H1 (cell line): Measurements from ENCODE around the gene GNAT2. TPM values are rescaled to one million over a fixed set of nuclear protein-coding genes. Genes with fewer than 3 reads are reported as not detected.
A peak's percentile ranks its signal among the peaks of the same experiment; 100 is the strongest.

ENCODE experiments used
- CTCF ChIA-PET: fragments of 300-600 bp; sonication (Branson Sonifier 250); formaldehyde crosslinking; loops from one replicate; lab custom pipeline; 2021; ENCODE audit not compliant: partially characterized antibody; lab: Charles Lee
- POLR2A ChIA-PET: fragments of 300-600 bp; sonication (Branson Sonifier 250); formaldehyde crosslinking; loops from one replicate; lab custom pipeline; 2021; ENCODE audit warnings: inconsistent platforms; ENCODE audit not compliant: partially characterized antibody; lab: Charles Lee
- DNase-seq, 2 experiments: peaks; one replicate each; pipeline versions ENCODE4 v3.0.0 to v3.0.0-alpha.2; 2010 to 2022; ENCODE audit warnings: low spot score in 2 of 2, low read depth in 1 of 2, mixed read lengths in 1 of 2
- FAIRE-seq: peaks from 2 replicates; lab custom pipeline; 2011; peaks lifted over from hg19 to GRCh38; lab: Jason Lieb, UNC
- H2AFZ ChIP-seq: 2 replicates; pipeline ENCODE4 v1.8.1; 2012; ENCODE audit warnings: low read length, inconsistent platforms
- H2AK5ac ChIP-seq: 2 replicates; pipeline ENCODE4 v1.6.1; 2013; ENCODE audit warnings: low read depth, low read length
- H2BK120ac ChIP-seq: replicated peaks from 2 replicates; pipeline ENCODE3; 2013; ENCODE audit warnings: low read depth, low read length, inconsistent platforms
- H2BK12ac ChIP-seq: 2 replicates; pipeline ENCODE4 v1.6.1; 2013; ENCODE audit warnings: low read depth, low read length
- H2BK15ac ChIP-seq: 2 replicates; pipeline ENCODE4 v1.6.1; 2013; ENCODE audit warnings: low read length
- H2BK20ac ChIP-seq: 2 replicates; pipeline ENCODE4 v1.6.1; 2013; ENCODE audit warnings: low read length
- H2BK5ac ChIP-seq: 2 replicates; pipeline ENCODE4 v1.6.1; 2013; ENCODE audit warnings: low read depth, low read length
- H3K14ac ChIP-seq: 2 replicates; pipeline ENCODE4 v1.6.1; 2013; ENCODE audit warnings: inconsistent platforms; ENCODE audit not compliant: insufficient read length
- H3K18ac ChIP-seq: 2 replicates; pipeline ENCODE4 v1.6.1; 2013; ENCODE audit warnings: low read length; ENCODE audit errors: extremely low read depth
- H3K23ac ChIP-seq: 2 replicates; pipeline ENCODE4 v1.6.1; 2013; ENCODE audit warnings: inconsistent platforms; ENCODE audit not compliant: insufficient read length
- H3K23me2 ChIP-seq: 2 replicates; pipeline ENCODE4 v1.6.1; 2013; ENCODE audit warnings: low read depth, low read length
- H3K27ac ChIP-seq: 2 replicates; pipeline ENCODE4 v1.6.1; 2011; ENCODE audit warnings: low read depth, low read length, inconsistent platforms
- H3K27me3 ChIP-seq, 4 experiments: replicated peaks in 1 of 4; 1 replicate in 1 of 4; 2 replicates in 3 of 4; pipeline versions ENCODE4 v1.6.1 to v1.8.1; 2011 to 2013; ENCODE audit warnings: low read length in 3 of 4, mild to moderate bottlenecking in 3 of 4, inconsistent platforms in 2 of 4, mixed read lengths in 2 of 4, moderate library complexity in 1 of 4; ENCODE audit not compliant: control insufficient read depth in 3 of 4, insufficient read depth in 3 of 4; ENCODE audit errors: extremely low read depth in 1 of 4
- H3K36me3 ChIP-seq, 4 experiments: 2 replicates each; pipeline versions ENCODE4 v1.6.1 to v1.8.1; 2011 to 2013; ENCODE audit warnings: mild to moderate bottlenecking in 4 of 4, low read length in 3 of 4, moderate library complexity in 2 of 4, control low read depth in 1 of 4, inconsistent platforms in 1 of 4; ENCODE audit not compliant: insufficient read depth in 4 of 4, control insufficient read depth in 2 of 4
- H3K4ac ChIP-seq: replicated peaks from 2 replicates; pipeline ENCODE3; 2013; ENCODE audit warnings: low read length, low read depth, mixed read lengths, inconsistent platforms; ENCODE audit not compliant: insufficient read length
- H3K4me1 ChIP-seq, 4 experiments: replicated peaks in 1 of 4; 1 replicate in 1 of 4; 2 replicates in 3 of 4; pipeline versions ENCODE4 v1.6.1 to v1.8.1; 2011 to 2013; ENCODE audit warnings: low read length in 3 of 4, inconsistent platforms in 2 of 4, mixed read lengths in 1 of 4; ENCODE audit not compliant: insufficient read depth in 4 of 4, control insufficient read depth in 3 of 4
- H3K4me2 ChIP-seq, 2 experiments: 2 replicates each; pipeline versions ENCODE4 v1.6.1 to v1.8.1; 2011 to 2013; ENCODE audit warnings: low read depth in 2 of 2, low read length in 2 of 2, control low read depth in 1 of 2, inconsistent platforms in 1 of 2, mild to moderate bottlenecking in 1 of 2; ENCODE audit not compliant: insufficient read depth in 1 of 2
- H3K4me3 ChIP-seq, 4 experiments: fragments of 200-600, 300-600 bp in 1 of 4; sonication (generic), shearing (Covaris generic), sonication (Bioruptor Twin) in 1 of 4; 2 replicates each; pipeline versions ENCODE4 v1.5.1 to v1.8.1; 2011 to 2016; ENCODE audit warnings: low read length in 4 of 4, low read depth in 3 of 4, control low read depth in 2 of 4, inconsistent platforms in 2 of 4, mild to moderate bottlenecking in 2 of 4, mixed read lengths in 1 of 4, moderate library complexity in 1 of 4; ENCODE audit not compliant: insufficient read depth in 2 of 4; ENCODE audit errors: extremely low read depth in 1 of 4
- H3K56ac ChIP-seq: replicated peaks from 2 replicates; pipeline ENCODE3; 2013; ENCODE audit warnings: low read depth, mild to moderate bottlenecking, mixed read lengths, low read length, inconsistent platforms; ENCODE audit not compliant: insufficient read length
- H3K79me1 ChIP-seq: 2 replicates; pipeline ENCODE4 v1.6.1; 2013; ENCODE audit warnings: low read depth, low read length, control low read depth
- H3K79me2 ChIP-seq, 2 experiments: 2 replicates each; pipeline versions ENCODE4 v1.6.1 to v1.8.1; 2012 to 2013; ENCODE audit warnings: low read length in 2 of 2, mild to moderate bottlenecking in 2 of 2, inconsistent platforms in 1 of 2; ENCODE audit not compliant: insufficient read depth in 2 of 2, control insufficient read depth in 1 of 2
- H3K9ac ChIP-seq, 4 experiments: replicated peaks in 1 of 4; 1 replicate in 1 of 4; 2 replicates in 3 of 4; pipeline versions ENCODE4 v1.6.1 to v1.8.1; 2011 to 2013; ENCODE audit warnings: low read depth in 3 of 4, low read length in 3 of 4, control low read depth in 2 of 4, mild to moderate bottlenecking in 2 of 4, moderate library complexity in 2 of 4, inconsistent platforms in 1 of 4; ENCODE audit errors: extremely low read depth in 1 of 4
- H3K9me3 ChIP-seq, 2 experiments: 2 replicates each; pipeline versions ENCODE4 v1.6.1 to v1.8.1; 2012 to 2013; ENCODE audit warnings: mild to moderate bottlenecking in 2 of 2, moderate library complexity in 2 of 2, control low read depth in 1 of 2, inconsistent platforms in 1 of 2, low read depth in 1 of 2, low read length in 1 of 2, mixed read lengths in 1 of 2; ENCODE audit not compliant: insufficient read depth in 2 of 2
- H4K20me1 ChIP-seq, 2 experiments: replicated peaks in 1 of 2; 2 replicates each; pipeline versions ENCODE3 to v1.8.1; 2011 to 2013; ENCODE audit warnings: inconsistent platforms in 2 of 2, low read length in 2 of 2, mild to moderate bottlenecking in 1 of 2; ENCODE audit not compliant: insufficient read depth in 2 of 2, control insufficient read depth in 1 of 2
- H4K5ac ChIP-seq: 2 replicates; pipeline ENCODE4 v1.6.1; 2013; ENCODE audit warnings: low read length, low read depth, mixed read lengths, inconsistent platforms; ENCODE audit not compliant: insufficient read length
- H4K8ac ChIP-seq: 2 replicates; pipeline ENCODE4 v1.8.0; 2013; ENCODE audit warnings: mild to moderate bottlenecking, moderate library complexity, low read length, inconsistent platforms; ENCODE audit not compliant: insufficient read depth; ENCODE audit errors: extremely low read depth
- H4K91ac ChIP-seq: replicated peaks from 2 replicates; pipeline ENCODE3; 2013; ENCODE audit warnings: low read length, mixed read lengths, inconsistent platforms; ENCODE audit not compliant: insufficient read length
- CHD2 ChIP-seq: IDR thresholded peaks from 2 replicates; pipeline ENCODE4 v1.6.1; 2012; ENCODE audit warnings: low read length, improper control_type of control experiment
- CREB1 ChIP-seq: IDR thresholded peaks from 2 replicates; pipeline ENCODE4 v1.6.1; 2012; ENCODE audit warnings: inconsistent platforms
- E2F6 ChIP-seq: IDR thresholded peaks from 2 replicates; pipeline ENCODE4 v1.6.1; 2012; ENCODE audit warnings: inconsistent platforms
- EGR1 ChIP-seq: IDR thresholded peaks from 2 replicates; pipeline ENCODE4 v1.6.1; 2011; ENCODE audit warnings: low read depth, low read length, borderline replicate concordance
- JUND ChIP-seq: IDR thresholded peaks from 2 replicates; pipeline ENCODE4 v1.6.1; 2011; ENCODE audit warnings: mild to moderate bottlenecking, improper control_type of control experiment, low read length
- NANOG ChIP-seq: IDR thresholded peaks from 2 replicates; pipeline ENCODE4 v1.6.1; 2011; ENCODE audit warnings: low read length, low read depth, mild to moderate bottlenecking, inconsistent platforms; ENCODE audit not compliant: insufficient read depth, poor library complexity, severe bottlenecking
- RFX5 ChIP-seq: IDR thresholded peaks from 2 replicates; pipeline ENCODE4 v1.6.1; 2011; ENCODE audit warnings: low read depth, low read length, improper control_type of control experiment, borderline replicate concordance
- RXRA ChIP-seq: IDR thresholded peaks from 2 replicates; pipeline ENCODE4 v1.6.1; 2011; ENCODE audit warnings: low read depth, mild to moderate bottlenecking, low read length, moderate library complexity; ENCODE audit not compliant: insufficient read depth
- TAF7 ChIP-seq: optimal IDR thresholded peaks from 2 replicates; pipeline ENCODE3; 2011; ENCODE audit warnings: low read depth, mild to moderate bottlenecking, inconsistent platforms, low read length, moderate library complexity, borderline replicate concordance
- TCF12 ChIP-seq: IDR thresholded peaks from 2 replicates; pipeline ENCODE4 v1.6.1; 2011; ENCODE audit warnings: low read depth, mild to moderate bottlenecking, low read length
- TEAD4 ChIP-seq: IDR thresholded peaks from 2 replicates; pipeline ENCODE4 v1.6.1; 2012; ENCODE audit warnings: low read depth, low read length, inconsistent platforms, mixed read lengths
- WGBS, 2 experiments: shearing (Covaris generic) in 1 of 2; methylation state at CpG; one replicate each; pipeline versions ENCODE4 v1.1.6 to v1.1.7; 2013 to 2015; ENCODE audit warnings: low lambda C conversion rate in 2 of 2, mixed read lengths in 2 of 2, inconsistent platforms in 1 of 2, low coverage in 1 of 2, missing lambda C conversion rate in 1 of 2; ENCODE audit not compliant: insufficient replicate concordance in 2 of 2, insufficient coverage in 1 of 2, insufficient read length in 1 of 2; ENCODE audit errors: extremely low coverage in 1 of 2, missing lambda C conversion rate in 1 of 2; 5-methylcytosine and 5-hydroxymethylcytosine counted together
- polyA plus RNA-seq, 7 experiments: library from polyadenylated mRNA; depleted of rRNA in 3 of 7; stranded (reverse) in 5 of 7; unstranded in 2 of 7; fragments of >200 nt in 5 of 7; fragments of 200-250 nt in 2 of 7; gene quantifications; 1 replicate in 5 of 7; 2 replicates in 1 of 7; 4 replicates in 1 of 7; pipeline versions ENCODE4 v1.2.1 to v1.2.3, GENCODE V29; 2011 to 2013; ENCODE audit warnings: missing spikeins in 2 of 7, mixed read lengths in 2 of 7
- total RNA-seq: library from RNA; stranded (reverse); fragmentation: NEBNext Ultra II Directional; extraction: Animal tissue kit (Norgen Biotek cat#: 25700); gene quantifications from 2 replicates; pipeline ENCODE4 v1.2.1, GENCODE V29; 2021
- TF ChIP-seq, protein P1 (sequence below): IDR thresholded peaks from 2 replicates; pipeline ENCODE4 v1.6.1; 2012; ENCODE audit warnings: inconsistent platforms

Gene GNAT2
- total and polyA plus RNA-seq, 2 of the 8 experiments (the other 6 are each of a cell fraction or from before 2014, with no cell fraction given): 0.05 TPM; not detected in 1

DNA sequence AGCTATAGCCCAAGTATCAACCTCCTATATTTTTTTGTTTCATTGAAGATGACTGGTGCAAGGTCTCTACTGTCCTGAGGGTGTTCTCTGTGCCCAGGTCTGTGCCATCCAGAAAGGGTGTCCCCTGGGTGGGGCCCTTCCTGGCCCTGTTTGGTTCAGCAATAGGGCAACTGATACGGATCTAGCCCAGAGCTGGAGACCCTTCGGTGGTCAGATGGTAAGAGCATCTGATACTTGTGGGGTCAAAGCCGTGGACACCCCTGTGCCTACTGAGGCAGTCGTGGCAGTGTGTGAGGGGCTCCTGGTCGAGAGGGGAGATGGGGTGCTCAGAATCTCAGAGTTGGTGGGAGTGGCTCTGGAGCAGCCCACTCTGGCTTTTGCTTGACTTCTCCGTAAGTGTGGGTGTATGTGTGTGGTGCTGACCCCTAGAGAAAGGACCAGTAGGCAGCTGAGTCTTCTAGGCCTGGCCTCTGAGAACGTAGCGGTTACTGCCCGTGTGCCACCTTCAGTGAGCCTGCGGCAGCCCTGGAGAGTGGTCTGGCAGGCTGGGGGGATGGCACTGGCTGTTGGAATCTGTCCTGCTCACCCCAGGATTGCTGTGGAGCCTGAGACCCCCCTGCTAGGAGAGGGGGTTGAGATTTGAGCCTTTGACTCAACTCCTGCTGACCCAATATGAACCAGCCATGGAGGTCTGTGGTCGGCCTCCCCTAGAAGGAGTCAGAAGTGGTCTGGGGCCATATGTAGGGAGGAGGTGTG, 2.9 kb upstream of the GNAT2 start:
- H3K4me1 ChIP-seq: peaks cover 3 to 18% (median 11%) of the 10 kb centered on the region in 4 experiments
- TF ChIP-seq TAF7 (no peak), TEAD4 (no peak), RXRA (no peak), JUND (no peak), CREB1 (no peak), NANOG (no peak), CHD2 (no peak), E2F6 (no peak), EGR1 (no peak), TCF12 (no peak), RFX5 (no peak)
- TF ChIP-seq, protein P1, sequence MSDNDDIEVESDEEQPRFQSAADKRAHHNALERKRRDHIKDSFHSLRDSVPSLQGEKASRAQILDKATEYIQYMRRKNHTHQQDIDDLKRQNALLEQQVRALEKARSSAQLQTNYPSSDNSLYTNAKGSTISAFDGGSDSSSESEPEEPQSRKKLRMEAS: no peak

More for the DNA sequence above, 2.9 kb upstream of the GNAT2 start:
- Histone ChIP-seq H2BK20ac (no peak overlapping the region), H3K36me3 (peaks cover 0 to 6% (median 2%) of the 10 kb centered on the region in 4 experiments; a peak in 5 of 8 replicates), H3K56ac (no peak overlapping the region), H4K8ac (no peak overlapping the region; the same call in 1 of the 2 replicates), H2BK15ac (no peak overlapping the region), H2BK5ac (no peak overlapping the region), H2AK5ac (no peak overlapping the region), H3K4ac (peak overlapping the region; percentile 75), H3K23me2 (peaks cover 16% of the 10 kb centered on the region), H3K23ac (no peak overlapping the region), H3K79me2 (peaks cover 0 to 37% of the 10 kb centered on the region in 2 experiments; a peak in 2 of 4 replicates), H3K79me1 (peaks cover 17% of the 10 kb centered on the region), H3K4me2 (no peak overlapping the region; a peak in 1 of 4 replicates), H4K91ac (no peak overlapping the region), H3K4me3 (no peak overlapping the region), H3K9ac (no peak overlapping the region), H3K27me3 (no peaks in the 10 kb centered on the region), H3K18ac (no peak overlapping the region), H3K14ac (no peak overlapping the region), H3K9me3 (no peaks in the 10 kb centered on the region), H2AFZ (no peak overlapping the region), H4K5ac (no peak overlapping the region), H2BK12ac (no peak overlapping the region), H2BK120ac (no peak overlapping the region), H4K20me1 (peaks cover 5 to 27% of the 10 kb centered on the region in 2 experiments), H3K27ac (no peak overlapping the region)
- DNase-seq (no peak), FAIRE-seq (no peak)
- 85% methylated on average over 11 of the region's 11 CpGs; no CpG with 5 or more reads in 1 of the 2 experiments for WGBS, 2 experiments
- ChIA-PET POLR2A (no interaction called here), CTCF (interaction anchor here (0.8 kb wide), 1 partner anchor 76 kb away, joined by 3 read pairs; no protein-coding TSS in a partner anchor)
